Astrocyte (in vitro differentiated cells and primary cell): ENCODE results near the gene RPRD1B.

Source experiments
- EZH2 ChIP-seq: IDR thresholded peaks from 2 replicates; pipeline ENCODE4 v1.6.1; 2012; ENCODE audit warnings: mild to moderate bottlenecking, low read length, inconsistent platforms; ENCODE audit not compliant: insufficient read depth
- TF ChIP-seq, protein P1 (sequence below): IDR thresholded peaks from 2 replicates; pipeline ENCODE4 v1.5.1; 2011; ENCODE audit warnings: low read depth, mild to moderate bottlenecking, inconsistent platforms, low read length, moderate library complexity; ENCODE audit not compliant: insufficient read depth

DNA sequence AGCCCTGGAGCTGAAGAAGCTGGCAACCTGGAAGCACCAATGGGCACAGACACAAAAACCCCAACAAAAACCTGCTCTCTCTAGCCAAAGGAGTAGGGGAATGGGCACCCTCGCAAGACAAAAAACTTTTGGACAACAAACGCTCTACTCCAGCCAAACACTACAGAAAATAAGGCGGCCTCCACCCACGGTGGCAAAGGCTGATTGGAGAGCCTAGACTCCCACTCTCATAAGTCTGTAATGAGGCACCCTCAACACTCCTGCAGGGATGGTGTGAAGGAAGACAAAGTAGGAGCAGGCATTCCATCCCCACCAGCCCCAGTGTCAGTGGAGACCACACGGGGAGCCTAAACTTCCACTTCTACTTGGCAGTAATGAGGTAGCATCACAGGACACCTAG, 9.1 kb upstream of the RPRD1B start:
- TF ChIP-seq, protein P1, sequence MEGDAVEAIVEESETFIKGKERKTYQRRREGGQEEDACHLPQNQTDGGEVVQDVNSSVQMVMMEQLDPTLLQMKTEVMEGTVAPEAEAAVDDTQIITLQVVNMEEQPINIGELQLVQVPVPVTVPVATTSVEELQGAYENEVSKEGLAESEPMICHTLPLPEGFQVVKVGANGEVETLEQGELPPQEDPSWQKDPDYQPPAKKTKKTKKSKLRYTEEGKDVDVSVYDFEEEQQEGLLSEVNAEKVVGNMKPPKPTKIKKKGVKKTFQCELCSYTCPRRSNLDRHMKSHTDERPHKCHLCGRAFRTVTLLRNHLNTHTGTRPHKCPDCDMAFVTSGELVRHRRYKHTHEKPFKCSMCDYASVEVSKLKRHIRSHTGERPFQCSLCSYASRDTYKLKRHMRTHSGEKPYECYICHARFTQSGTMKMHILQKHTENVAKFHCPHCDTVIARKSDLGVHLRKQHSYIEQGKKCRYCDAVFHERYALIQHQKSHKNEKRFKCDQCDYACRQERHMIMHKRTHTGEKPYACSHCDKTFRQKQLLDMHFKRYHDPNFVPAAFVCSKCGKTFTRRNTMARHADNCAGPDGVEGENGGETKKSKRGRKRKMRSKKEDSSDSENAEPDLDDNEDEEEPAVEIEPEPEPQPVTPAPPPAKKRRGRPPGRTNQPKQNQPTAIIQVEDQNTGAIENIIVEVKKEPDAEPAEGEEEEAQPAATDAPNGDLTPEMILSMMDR, result no peak
- TF ChIP-seq EZH2, result no peak
